ENCODE results near the gene ABCC3. TPM values are rescaled to one million over a fixed set of nuclear protein-coding genes. Genes with fewer than 3 reads are reported as not detected.

The ABCC3 gene
- total and polyA plus RNA-seq, 2 donors (not counting 3 experiments of a cell fraction or from before 2014, with no cell fraction given) = 1.1 to 2.6 TPM

DNA sequence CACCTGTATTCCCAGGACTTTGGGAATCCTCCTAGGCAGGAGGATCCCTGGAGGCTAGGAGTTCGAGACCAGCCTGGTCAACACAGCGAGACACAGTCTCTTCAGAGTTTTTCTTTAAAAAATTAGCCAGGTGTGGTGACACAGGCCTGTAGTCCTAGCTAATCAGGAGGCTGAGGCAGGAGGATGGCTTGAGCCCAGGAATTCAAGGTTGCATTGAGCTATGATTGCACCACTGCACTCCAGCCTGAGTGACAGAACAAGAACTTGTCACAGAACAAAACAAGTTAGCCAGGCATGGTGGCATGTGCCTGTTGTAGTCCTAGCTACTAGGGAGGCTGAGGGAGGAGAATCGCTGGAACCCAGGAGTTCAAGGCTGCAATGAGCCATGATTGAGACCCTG, 48.3 kb downstream of the ABCC3 start:
- peaks cover 3% of the 10 kb centered on the region for H3K4me1 ChIP-seq (ENCODE audit: control insufficient read depth, extremely low read depth, insufficient read depth, low read length)
- no peaks in the 10 kb centered on the region for H3K9me1 ChIP-seq (replicated peaks; ENCODE audit: control insufficient read depth, extremely low read depth, insufficient read depth, low read length)
- dilution Hi-C loops (cut with MboI; ENCODE audit: extremely low pct_ligation_motif_present, low sequenced_read_pairs) = no loop called here
- ChIA-PET CTCF (interaction anchor here (2.4 to 7.9 kb wide), 5 partner anchors 12 to 132 kb away, joined by 7 to 105 read pairs (median 17); no protein-coding TSS in a partner anchor), POLR2A (no interaction called here)
- DNase-seq (ENCODE audit: low read depth, low spot score) (no peak), FAIRE-seq (no peak)
- H3K27me3 ChIP-seq (ENCODE audit: control insufficient read depth in 2 of 2, insufficient read depth in 2 of 2, low read length in 2 of 2) = no peaks in the 10 kb centered on the region
- H4K20me1 ChIP-seq (replicated peaks; ENCODE audit: control insufficient read depth, extremely low read depth, insufficient read depth, low read length) = no peaks in the 10 kb centered on the region
- no peak overlapping the region for H2AFZ ChIP-seq (ENCODE audit: low read depth, low read length)
- no peaks in the 10 kb centered on the region for H3K79me2 ChIP-seq (ENCODE audit: control insufficient read depth, insufficient read depth, low read length)
- TF ChIP-seq POLR2A (IDR thresholded peaks at IDR 0.05; ENCODE audit: low read depth, low read length) (no peak), GATA2 (IDR thresholded peaks at IDR 0.05; ENCODE audit: insufficient read depth, insufficient read length, low read depth, low read length) (no peak), JUN (IDR thresholded peaks at IDR 0.05; ENCODE audit: borderline replicate concordance, insufficient read depth, insufficient read length, low read depth) (no peak), POLR2AphosphoS5 (IDR thresholded peaks at IDR 0.05; ENCODE audit: insufficient read depth, low read depth, low read length) (no peak), EZH2 (IDR thresholded peaks at IDR 0.05; ENCODE audit: borderline replicate concordance, low read depth, low read length, severe bottlenecking) (no peak), MYC (IDR thresholded peaks at IDR 0.05; ENCODE audit: low read depth, low read length) (no peak), FOS (IDR thresholded peaks at IDR 0.05; ENCODE audit: borderline replicate concordance, insufficient read depth, low read length) (no peak)
- TF ChIP-seq, protein P1, sequence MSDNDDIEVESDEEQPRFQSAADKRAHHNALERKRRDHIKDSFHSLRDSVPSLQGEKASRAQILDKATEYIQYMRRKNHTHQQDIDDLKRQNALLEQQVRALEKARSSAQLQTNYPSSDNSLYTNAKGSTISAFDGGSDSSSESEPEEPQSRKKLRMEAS (IDR thresholded peaks at IDR 0.05; ENCODE audit: insufficient read depth, insufficient read length) = no peak
- TF ChIP-seq, protein P2, sequence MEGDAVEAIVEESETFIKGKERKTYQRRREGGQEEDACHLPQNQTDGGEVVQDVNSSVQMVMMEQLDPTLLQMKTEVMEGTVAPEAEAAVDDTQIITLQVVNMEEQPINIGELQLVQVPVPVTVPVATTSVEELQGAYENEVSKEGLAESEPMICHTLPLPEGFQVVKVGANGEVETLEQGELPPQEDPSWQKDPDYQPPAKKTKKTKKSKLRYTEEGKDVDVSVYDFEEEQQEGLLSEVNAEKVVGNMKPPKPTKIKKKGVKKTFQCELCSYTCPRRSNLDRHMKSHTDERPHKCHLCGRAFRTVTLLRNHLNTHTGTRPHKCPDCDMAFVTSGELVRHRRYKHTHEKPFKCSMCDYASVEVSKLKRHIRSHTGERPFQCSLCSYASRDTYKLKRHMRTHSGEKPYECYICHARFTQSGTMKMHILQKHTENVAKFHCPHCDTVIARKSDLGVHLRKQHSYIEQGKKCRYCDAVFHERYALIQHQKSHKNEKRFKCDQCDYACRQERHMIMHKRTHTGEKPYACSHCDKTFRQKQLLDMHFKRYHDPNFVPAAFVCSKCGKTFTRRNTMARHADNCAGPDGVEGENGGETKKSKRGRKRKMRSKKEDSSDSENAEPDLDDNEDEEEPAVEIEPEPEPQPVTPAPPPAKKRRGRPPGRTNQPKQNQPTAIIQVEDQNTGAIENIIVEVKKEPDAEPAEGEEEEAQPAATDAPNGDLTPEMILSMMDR (IDR thresholded peaks at IDR 0.05; ENCODE audit: extremely low read depth in 1 of 2, insufficient read depth in 1 of 2, low read depth in 1 of 2, low read length in 2 of 2) = no peak
- H3K36me3 ChIP-seq (ENCODE audit: control insufficient read depth in 2 of 2, extremely low read depth in 1 of 2, insufficient read depth in 2 of 2, low read length in 2 of 2) = no peaks in the 10 kb centered on the region
- H3K4me3 ChIP-seq (replicated peaks in 1 of 3; ENCODE audit: insufficient read depth in 1 of 3, low read depth in 1 of 3, low read length in 3 of 3) = no peak overlapping the region
- intact Hi-C loops (cut with micrococcal nuclease) = no loop called here
- no TSS peak for BruUV-seq (replicated peaks)
- H3K4me2 ChIP-seq (ENCODE audit: insufficient read depth, low read length) = no peak overlapping the region
- no peak overlapping the region for H3K9ac ChIP-seq (replicated peaks; ENCODE audit: extremely low read depth, insufficient read depth, low read length)
- H3K27ac ChIP-seq (ENCODE audit: insufficient read depth, low read depth, low read length) = no peak overlapping the region
- H3K9me3 ChIP-seq (replicated peaks; ENCODE audit: control insufficient read depth, insufficient read depth, low read length) = no peaks in the 10 kb centered on the region

Data from endothelial cell of umbilical vein (primary cell).